HG02938 (cell line): ENCODE results near the gene ADAMTSL5.
"Not testable (repeated sequence)": the region's sequence is repeated elsewhere in the genome, so short reads cannot be mapped to it uniquely, and the experiment has no call there.

ENCODE experiments used
- ATAC-seq: cut with Tn5 transposase; IDR thresholded peaks from one replicate; pipeline ENCODE4 v1.9.1; 2021; ENCODE audit warnings: mild to moderate bottlenecking, moderate library complexity; ENCODE audit not compliant: unreplicated experiment

The ADAMTSL5 gene

DNA sequence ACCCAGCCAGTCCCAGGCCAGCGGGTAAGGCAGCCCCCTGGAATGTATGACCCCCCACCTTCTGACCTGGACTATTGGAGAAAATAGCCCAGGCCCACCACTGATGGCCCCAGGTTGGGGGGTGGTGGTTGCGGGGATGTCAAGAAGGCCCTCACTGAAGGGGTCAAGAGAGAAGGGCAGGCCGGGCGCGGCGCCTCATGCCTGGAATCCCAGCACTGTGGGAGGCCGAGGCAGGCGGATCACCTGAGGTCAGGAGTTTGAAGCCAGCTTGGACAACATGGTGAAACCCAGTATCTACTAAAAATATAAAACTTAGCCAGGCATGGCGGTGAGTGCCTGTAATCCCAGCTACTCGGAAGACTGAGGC, 1.5 kb upstream of the ADAMTSL5 start:
- no peak for ATAC-seq

DNA sequence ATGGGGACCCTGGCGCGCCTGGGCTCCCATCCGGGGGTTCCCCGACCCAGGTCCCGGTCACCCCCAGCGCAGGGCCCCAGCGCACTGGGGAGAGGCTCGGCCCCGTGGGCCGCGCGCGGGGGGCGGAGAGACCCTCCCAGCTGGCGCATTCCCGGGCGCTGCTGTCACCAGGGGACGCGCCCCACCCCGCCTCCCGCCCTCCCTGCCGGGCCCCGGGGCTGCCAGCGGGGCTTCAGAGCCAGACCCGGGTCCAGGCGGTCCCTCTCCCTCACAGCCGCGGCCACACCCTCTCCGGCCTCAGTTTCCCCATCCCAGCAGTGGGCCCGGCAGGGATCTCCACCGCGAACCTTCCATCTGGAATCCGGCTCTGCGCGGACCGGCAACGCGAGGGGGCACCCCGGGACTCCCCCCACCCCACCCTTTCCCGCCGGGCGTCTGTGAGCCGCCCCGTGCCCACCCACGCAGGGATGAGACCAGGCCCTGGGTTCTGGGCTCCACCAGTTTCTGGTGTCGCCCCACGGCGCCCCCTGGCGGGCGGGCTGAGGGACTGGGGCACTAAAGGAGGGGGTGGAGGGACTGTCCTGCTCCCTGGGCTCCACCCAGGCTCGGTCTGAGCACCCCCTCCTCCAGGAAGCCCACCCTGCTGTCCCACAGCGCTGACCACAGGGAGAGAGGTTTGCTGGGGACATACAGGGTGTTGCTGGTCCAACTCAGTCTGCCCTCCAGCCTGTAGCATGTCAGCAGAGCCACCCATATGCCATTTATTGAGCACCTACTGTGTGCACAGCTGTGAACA, 878 bp upstream of the ADAMTSL5 start:
- ATAC-seq, result no peak

DNA sequence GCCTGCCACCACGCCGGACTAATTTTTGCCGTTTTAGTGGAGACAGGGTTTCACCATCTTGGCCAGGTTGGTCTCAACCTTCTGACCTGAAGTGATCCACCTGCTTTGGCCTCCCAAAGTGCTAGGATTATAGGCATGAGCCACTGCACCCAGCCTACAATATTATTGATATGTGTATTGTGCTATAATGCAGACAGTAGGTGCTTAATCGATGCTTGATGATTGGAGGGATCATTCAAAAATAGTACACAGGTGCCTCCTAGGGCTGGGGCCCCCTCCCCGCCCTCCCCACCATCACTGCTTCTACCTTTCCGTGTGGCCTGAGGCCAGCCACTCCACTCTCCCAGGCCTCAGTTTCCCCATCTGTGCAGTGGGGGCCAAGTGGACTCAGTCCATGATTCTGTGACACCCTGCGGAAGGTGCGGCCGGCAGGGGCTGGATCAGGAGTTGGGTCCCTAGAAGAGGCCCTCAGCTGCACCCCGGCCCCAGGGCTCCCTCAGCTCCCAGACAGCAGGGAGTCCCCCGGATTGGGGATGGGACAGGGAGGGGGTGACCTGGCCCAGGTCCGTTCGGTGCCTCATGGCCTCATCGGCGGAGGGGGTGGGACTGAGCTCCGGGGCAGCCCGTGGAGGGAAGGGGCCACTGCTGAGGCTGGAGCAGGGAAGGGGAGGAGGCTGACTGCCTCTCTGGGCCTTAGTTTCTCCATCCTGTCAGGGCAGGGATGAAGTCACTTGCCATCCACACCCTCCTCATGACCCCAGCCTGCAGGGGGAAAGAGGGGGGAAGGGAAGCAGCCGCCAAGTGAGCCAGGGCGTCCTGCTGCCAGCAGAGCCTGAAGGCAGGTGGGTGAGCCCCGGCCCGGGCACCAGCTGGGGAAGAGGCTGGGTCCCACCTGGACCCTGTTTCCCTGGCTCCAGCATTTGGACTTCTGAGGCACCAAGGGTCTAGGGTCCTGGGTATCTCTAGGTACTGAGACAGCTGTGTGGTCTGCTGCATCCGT, 1.2 kb downstream of the ADAMTSL5 start:
- no peak for ATAC-seq

DNA sequence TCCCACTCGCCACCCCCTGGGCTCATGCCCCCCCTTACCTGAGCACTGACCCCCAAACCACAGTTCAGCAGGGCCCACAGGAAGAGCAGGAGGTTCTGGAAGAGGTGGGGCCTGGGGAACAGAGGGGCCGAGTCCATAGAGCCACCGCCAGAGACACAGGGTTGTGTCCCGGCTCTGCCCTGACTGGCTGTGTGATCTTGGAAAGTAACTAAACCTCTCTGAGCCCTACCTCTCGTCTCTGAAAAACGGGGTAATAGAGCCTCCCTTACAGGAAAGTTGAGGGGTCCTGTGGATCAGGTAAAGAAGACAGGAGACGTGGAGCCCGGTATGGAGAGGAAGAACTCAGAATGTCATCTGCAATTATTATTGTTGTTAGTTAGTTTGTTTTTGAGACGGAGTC, 2.0 kb downstream of the ADAMTSL5 start:
- no peak for ATAC-seq

DNA sequence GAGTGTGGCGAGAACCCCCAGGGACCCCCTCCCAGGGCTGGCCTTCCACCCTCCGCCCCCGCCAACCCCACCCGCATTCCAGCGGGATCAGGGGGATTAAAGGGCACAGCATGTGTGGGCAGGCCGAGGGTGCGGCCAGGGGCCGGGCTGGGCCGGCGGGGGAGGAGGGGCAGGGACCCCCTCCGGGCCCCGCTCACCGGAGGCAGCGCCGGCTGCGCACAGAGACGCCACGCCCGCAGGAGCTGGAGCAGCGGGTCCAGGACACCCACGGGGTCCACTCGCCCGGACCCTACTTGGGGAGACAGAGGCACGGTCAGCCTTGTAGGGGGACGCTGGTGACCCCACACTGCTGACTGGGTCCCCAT, 2.4 kb downstream of the ADAMTSL5 start:
- ATAC-seq, result no peak

DNA sequence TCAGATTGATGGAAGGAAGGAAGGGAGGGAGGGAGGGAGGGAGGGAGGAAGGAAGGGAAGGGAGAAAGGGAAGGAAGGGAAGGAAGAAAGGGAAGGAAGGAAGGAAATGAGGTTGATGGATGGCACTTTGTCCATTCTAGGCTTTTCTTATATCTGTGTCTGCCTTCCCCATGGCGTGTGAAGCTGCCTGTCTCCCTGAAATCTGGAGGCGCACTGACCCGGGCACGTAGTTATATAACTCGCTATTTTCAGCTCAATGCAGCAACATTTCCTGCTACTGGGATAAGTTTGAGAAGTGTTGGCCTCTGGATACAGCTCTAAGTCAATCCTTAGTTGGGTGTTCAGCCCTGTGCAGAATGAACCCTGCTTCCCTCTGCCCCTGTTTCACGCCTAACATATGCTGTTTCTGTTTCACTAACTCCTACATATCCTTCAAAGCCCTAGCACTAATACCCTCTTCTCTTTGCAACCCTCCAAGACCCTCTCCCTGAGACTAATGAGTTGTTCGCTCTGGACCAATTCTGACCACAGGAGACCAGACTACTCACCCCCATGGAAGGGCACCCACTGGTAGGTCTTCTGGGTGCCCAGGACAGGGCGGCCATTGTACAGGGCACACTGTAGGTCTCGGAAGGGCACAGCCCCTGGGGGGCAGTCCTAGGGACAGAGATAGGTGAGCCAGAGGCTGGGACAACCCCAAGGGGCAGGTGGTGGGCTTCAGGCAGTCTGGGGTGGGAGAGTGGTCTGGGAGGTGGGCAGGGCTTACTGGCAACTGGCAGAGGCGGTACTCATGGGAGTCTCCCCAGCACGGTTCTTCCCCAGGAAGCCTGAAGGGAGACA, 3.0 kb downstream of the ADAMTSL5 start:
- no peak for ATAC-seq

DNA sequence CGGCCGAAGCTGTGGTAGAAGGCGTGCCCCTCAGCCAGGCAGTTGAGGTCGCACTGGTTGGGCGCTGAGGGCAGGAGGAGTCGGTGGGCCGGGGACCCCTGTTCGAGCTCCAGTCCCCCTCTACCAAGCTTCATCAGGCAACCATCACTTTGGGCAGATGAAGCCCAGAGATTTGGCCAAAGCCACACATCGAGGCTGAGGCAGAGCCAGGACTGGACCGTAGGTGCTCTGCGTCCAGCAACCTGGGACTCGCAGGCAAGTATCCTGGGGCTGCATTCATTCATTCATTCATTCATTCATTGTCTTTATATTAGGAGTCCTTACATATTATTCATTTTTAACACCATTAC, 4.3 kb downstream of the ADAMTSL5 start:
- no peak for ATAC-seq

DNA sequence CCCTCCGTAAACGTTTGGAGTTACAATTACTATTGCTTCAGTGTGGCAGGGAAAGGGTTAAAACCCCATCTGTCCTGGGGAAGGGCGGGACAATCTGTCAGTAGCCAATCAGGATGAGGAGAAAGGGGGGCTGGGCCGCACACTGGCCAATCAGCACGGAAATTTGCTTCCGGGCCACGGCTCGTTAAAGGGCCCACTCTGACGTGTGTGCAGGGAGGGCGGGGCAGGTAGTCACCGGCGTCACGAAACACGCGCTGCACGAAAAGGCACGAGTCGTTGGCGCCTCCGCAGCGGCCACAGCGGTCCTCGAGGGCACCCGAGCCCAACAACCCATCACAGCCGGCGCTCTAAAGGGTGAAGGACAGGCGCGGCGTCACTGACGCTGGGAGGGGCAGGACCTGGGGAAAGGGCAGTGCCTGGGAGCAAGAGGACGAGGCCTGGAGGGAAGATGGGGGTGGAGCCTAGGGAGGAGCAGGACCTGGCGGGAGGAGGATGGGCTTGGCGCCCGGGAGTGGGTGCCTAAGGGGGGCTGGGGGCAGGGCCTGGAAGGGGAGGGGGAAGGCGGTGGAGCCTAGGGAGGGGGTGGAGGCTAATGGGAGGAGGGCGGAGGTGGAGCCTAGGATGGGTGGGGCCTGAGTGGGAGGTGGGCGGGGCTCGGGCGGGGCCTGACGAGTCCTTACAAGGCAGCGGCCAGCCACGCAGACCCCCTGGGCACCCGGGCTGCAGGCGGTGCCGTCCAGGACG, 4.9 kb downstream of the ADAMTSL5 start:
- ATAC-seq, result peak; percentile 51

DNA sequence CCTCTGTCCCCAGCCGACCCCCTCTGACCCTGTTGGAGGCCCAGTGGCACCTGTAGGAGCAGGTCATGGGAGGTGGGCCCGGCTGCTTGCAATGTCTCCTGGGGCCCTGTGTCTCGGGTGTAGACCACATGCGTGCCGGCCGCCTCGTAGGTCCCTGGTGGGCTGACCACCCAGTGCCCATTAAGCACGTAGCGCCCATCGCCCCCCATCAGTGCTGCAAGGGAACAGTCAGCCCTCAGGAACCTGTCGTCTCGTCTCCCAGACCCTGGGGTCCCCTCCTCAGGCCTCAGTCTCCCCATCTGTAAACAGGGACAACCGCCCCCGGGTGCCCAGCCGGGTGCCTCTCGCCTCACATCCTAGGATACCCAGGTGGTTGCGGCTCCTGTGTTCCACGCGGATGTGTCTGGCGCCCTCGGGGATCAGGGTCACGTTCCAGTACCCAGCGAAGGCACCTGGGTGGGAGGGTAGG, 5.6 kb downstream of the ADAMTSL5 start:
- no peak for ATAC-seq

DNA sequence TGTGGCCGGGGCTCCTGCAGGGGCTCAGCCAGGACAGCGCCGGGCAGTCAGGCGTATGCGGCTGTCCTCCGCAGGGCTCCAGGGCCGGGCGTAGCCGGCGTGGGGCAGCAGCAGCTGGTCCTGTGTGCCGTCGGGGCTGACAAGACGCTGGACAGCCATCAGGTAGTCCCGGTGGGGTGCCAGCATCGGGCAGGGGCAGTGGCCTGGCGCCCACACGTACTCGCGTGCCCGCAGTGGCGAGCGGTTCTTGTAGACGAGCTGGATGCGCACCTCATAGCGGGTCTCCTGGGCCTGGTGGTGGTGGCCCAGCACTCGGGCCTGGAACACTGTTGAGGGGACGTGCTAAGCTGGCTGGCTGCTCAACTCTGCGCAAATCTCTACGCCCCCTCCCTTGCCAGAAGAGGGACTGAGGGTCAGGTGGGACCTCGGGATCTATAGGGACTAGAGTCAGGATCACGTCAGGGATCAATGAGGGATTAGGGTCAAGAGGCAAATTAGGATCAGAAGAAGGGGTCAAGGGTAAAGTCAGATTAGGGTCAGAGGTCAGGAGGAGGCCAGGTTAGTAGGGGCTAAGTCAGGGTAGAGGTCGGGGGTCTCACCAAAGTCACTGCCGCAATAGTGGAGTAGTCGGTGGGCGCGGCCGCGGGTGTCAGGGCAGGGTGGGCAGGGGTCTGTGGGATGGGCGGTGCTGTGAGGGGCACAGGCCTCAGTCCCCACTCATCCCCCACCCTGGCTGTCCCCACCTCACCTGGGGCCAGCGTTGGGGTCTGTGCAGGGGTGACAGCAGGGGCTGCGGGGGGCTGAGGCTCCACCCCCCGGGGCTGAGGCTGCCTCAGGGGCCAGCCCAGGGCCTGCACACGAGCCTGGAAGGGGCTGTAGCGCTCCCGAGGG, 6.6 kb downstream of the ADAMTSL5 start:
- no peak for ATAC-seq

DNA sequence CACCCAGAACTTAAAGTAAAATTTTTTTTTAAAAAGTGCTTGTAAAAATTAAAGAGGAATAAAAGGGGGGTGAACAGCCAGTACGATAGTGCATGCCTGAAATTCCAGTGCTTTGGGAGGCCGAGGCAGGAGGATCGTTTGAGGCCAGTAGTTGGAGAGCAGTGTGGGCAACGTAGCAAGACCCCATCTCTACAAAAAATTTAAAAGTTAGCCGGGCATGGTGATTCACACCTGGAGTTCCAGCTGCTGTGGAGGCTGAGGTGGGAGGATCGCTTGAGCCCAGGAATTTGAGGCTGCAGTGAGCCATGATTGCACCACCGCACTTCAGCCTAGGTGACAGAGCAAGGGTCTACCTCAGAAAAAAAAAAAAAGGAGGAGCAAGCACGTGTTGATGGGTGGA, 7.8 kb downstream of the ADAMTSL5 start:
- no peak for ATAC-seq

DNA sequence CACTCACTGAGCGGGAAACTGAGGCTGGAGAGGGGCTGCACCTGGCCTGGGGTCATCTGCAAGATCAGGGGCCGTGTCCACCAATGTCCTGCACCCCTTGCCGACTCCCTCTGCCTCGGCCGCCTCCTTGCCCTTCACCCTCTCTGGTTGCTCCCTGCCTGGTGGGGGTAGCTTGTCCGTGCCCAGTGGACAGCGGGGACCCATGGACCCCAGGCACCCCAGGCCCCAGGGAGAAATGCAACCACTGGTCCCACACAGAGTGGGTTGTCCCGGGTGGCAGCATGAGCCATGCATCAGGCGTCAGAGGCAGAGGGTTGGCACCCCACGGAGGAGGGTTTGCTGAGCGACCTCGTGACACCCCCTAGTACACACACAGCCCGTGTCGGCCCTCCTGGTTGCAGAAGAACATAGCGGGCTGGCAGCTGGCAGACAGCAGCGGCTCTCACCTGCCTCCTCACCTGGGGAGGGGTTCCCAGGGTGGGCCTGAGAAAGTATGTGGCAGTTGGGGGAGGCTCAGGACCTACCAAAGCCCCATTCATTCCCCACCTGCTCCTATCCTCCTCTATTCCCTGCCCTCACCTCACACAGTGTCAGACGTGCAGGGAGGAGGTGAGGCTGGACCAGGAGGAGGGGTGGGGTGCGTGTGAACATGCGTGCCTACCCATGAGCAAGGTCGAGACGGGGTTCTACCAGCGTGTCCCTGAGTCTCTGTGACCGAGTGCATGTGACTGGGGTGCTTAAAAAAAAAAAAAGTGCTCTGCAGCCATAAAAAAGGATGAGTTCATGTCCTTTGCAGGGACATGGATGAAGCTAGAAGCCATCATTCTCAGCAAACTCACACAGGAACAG, 8.7 kb downstream of the ADAMTSL5 start:
- no peak for ATAC-seq

DNA sequence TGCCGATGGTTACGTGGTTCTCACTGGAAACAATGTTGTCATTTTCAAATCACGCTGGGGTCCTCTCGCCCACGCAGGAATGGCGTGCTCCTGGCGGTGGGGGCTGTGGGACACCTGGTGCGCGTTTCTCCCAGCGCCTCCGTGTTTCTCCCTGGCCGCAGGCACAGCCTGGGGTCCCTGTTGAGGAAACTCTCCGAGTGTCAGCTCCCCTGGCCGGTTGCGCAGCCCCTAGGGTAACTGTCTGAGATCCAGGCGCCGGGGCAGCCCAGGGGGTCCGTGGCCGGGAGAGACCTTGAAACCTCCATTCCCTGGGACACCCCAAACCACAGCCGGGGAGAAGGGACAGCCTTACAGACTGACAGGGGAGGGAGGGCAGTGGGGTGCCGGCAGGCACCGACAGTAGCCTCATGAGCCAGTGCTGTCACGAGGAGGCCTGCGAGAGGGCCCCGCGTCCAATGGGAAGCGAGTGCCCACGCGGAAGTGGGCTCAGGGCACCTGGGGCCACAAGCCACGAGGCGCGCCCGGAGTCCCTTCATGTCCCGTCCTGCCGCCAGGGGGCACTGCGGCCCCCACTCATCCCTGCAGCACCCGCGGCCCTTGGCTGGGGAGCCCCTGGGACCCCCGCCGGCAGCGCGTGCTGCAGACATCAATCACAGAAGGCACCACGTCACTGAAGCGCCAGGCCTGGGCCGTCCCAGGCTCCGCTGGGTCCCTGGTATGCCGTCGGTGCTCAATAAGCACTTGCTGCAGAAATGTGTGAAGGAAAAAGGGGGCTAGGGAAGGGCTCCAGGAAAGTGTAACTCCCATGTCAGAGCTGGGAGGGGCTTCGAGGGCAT, 9.5 kb downstream of the ADAMTSL5 start:
- no peak for ATAC-seq

DNA sequence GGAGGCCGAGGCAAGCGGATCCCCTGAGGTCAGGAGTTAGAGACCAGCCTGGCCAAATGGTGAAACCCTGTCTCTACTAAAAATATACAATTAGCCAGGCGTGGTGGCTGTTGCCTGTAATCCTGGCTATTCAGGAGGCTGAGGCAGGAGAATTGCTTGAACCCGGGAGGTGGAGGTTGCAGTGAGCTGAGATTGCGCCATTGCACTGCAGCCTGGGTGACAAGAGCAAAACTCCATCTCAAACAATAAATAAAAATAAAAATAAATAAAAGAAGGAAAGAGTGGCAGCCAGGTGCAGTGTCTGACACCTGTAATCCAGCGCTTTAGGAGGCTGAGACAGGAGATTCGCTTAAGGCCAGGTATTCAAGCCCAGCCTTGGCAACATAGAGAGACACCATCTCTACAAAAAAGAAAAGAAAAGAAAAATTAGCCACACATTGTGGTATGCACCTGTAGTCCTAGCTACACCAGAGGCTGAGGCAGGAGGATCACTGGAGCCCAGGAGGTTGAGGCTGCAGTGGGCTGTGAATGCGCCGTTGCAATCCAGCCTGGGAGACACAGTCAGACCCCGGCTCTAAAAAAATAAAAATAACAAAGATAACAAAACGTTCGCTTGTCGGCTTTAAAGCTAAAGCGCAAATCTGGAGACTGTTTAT, 10.3 kb downstream of the ADAMTSL5 start:
- ATAC-seq, result no peak

DNA sequence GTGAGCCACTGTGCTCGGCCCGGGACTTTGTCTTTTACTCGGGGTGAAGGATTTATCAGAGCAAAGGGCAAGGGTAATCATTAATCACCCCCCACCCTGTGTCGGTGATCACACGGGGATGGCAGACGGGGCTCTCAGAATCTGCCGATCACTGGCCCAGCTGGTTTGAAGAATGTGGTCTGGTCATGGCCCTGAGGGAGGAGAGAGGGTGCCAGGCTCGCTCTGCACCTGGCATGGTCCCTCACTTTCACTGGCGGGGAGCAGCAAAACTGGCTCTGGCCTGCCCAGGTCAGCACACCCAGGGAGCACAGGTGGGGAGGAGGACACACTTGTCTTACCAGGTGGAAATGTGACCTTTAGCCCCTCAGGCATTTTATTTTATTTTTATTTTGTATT, 11.6 kb downstream of the ADAMTSL5 start:
- ATAC-seq, result no peak

DNA sequence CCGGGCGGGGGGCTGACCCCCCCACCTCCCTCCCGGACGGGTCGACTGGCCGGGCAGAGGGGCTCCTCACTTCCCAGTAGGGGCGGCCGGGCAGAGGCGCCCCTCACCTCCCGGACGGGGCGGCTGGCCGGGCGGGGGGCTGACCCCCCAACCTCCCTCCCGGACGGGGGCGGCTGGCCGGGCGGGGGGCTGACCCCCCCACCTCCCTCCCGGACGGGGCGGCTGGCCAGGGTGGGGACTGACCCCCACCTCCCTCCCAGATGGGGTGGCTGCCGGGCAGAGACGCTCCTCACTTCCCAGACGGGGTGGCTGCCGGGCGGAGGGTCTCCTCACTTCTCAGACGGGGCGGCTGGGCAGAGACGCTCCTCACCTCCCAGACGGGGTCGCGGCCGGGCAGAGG, 13.6 kb downstream of the ADAMTSL5 start:
- ATAC-seq, result not testable (repeated sequence)

DNA sequence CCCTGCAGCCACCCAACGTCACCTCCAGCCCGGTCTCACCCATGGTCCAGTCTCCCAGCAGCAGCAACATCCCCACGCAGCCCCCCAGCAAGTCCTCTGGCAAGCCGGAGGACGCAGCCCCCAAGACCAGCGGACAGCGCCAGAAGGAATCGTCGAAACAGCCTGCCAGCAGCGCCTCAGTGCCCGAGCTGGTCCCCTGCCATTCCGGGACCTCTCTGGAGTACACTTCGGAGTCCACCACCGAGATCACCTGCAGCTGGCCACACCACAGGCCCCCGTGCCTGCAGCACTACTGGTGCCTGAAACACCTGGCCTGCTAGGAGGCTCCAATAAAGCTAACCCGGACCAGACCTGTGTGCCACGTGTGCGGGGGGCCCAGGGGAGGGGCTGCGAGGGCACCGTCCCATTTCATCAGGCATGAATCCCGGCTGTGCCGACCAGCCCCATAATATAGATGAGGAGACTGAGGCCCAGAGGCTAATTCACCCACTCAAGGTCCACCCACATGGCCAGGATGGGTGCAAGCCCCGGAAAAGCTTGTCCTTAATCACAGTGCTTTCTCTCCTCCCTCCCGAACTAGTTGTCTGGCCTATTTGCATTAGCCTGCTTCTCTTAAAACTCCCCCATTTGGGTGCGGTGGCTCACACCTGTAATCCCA, 15.1 kb downstream of the ADAMTSL5 start:
- ATAC-seq, result no peak
